Esophagus muscularis mucosa (tissue), 4 donors: ENCODE results near the gene TM2D1.

Experiments
- EP300 ChIP-seq: sonication (generic); formaldehyde crosslinking; IDR thresholded peaks from one replicate; pipeline ENCODE4 v1.6.1; 2017; ENCODE audit warnings: antibody characterized with exemption
- POLR2A ChIP-seq: fragments of 450-650 bp; IDR thresholded peaks from one replicate; pipeline ENCODE4 v1.6.1; 2017; ENCODE audit warnings: antibody characterized with exemption, moderate library complexity, mild to moderate bottlenecking, low read depth
- POLR2AphosphoS5 ChIP-seq, 2 donors: sonication (generic); formaldehyde crosslinking; IDR thresholded peaks; one replicate each; pipeline ENCODE4 v1.6.1; 2017; ENCODE audit warnings: antibody characterized with exemption in 2 of 2
- TF ChIP-seq, protein P1 (sequence below), 3 experiments: fragments of 200-600 bp in 2 of 3; fragments of 450-650 bp in 1 of 3; sonication (generic) in 2 of 3; IDR thresholded peaks; one replicate each; pipeline ENCODE4 v1.5.1; 2017 to 2019; ENCODE audit warnings: antibody characterized with exemption in 3 of 3, mild to moderate bottlenecking in 2 of 3, moderate library complexity in 1 of 3

DNA sequence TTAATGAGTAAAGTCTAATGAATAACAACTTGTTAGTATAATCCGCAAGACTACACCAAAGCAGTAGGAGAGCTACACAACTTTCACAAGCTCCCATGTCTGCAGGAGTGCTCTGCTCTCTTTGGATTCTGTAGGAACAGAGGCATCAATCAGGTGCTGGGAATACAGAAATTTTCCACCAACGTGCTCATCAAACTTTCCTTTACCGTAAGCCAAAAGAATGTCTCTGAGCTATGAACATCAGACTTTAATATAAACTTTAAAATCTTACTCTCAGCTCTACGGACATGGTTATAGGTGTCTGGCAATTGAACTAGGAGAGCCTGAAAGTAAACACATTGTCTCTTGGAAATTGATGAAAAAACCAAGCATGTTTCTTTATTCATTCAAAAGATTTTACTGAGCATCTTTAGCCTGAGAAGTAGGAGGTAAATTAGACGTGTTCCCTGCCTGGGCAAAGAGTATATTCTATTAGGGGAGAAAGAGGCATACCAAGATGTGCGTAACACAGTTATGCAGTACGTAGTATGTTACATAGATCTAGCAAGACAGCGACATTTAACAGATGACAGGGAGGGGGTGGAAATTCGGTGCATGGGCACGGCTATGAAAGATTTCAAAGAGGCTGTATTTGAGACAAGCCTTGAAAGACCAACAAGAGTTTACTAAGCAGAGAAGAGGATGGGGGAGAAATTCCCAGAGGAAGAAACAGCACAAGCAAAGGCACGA is 85.2 kb downstream of the TM2D1 start:
- TF ChIP-seq, protein P1, sequence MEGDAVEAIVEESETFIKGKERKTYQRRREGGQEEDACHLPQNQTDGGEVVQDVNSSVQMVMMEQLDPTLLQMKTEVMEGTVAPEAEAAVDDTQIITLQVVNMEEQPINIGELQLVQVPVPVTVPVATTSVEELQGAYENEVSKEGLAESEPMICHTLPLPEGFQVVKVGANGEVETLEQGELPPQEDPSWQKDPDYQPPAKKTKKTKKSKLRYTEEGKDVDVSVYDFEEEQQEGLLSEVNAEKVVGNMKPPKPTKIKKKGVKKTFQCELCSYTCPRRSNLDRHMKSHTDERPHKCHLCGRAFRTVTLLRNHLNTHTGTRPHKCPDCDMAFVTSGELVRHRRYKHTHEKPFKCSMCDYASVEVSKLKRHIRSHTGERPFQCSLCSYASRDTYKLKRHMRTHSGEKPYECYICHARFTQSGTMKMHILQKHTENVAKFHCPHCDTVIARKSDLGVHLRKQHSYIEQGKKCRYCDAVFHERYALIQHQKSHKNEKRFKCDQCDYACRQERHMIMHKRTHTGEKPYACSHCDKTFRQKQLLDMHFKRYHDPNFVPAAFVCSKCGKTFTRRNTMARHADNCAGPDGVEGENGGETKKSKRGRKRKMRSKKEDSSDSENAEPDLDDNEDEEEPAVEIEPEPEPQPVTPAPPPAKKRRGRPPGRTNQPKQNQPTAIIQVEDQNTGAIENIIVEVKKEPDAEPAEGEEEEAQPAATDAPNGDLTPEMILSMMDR (IDR thresholded peaks at IDR 0.05): no peak
- TF ChIP-seq POLR2A (no peak), POLR2AphosphoS5 (IDR thresholded peaks at IDR 0.05) (peak in 1 of 2 donors; percentile 46), EP300 (no peak)
